Spleen (tissue), 7 donors: ENCODE results near the gene TEAD3.

Source experiments
- POLR2A ChIP-seq, 3 donors: fragments of 450-650 bp; IDR thresholded peaks; one replicate each; pipeline ENCODE4 v1.5.1; 2017; ENCODE audit warnings: antibody characterized with exemption in 3 of 3, mild to moderate bottlenecking in 1 of 3
- POLR2AphosphoS5 ChIP-seq, 3 donors: sonication (generic); formaldehyde crosslinking; IDR thresholded peaks; one replicate each; pipeline ENCODE4 v1.5.1; 2017; ENCODE audit warnings: antibody characterized with exemption in 3 of 3
- TF ChIP-seq, protein P1 (sequence below), 11 experiments: fragments of 200-600 bp in 7 of 11; fragments of 450-650 bp in 4 of 11; sonication (generic) in 4 of 11; IDR thresholded peaks in 8 of 11; conservative IDR thresholded peaks in 3 of 11; 1 replicate in 7 of 11; 2 replicates in 4 of 11; pipeline versions ENCODE4 v1.4.0 to v1.8.0; 2016 to 2021; ENCODE audit warnings: antibody characterized with exemption in 11 of 11, inconsistent platforms in 4 of 11, mild to moderate bottlenecking in 1 of 11
- donor health status: DM: no; HTN: no; CAD: no; lungs with moderate emphysema.
- donor health status: DM: no; HTN: no; CAD: no.
- donor health status: DM: no; HTN: no; CAD: no.

DNA sequence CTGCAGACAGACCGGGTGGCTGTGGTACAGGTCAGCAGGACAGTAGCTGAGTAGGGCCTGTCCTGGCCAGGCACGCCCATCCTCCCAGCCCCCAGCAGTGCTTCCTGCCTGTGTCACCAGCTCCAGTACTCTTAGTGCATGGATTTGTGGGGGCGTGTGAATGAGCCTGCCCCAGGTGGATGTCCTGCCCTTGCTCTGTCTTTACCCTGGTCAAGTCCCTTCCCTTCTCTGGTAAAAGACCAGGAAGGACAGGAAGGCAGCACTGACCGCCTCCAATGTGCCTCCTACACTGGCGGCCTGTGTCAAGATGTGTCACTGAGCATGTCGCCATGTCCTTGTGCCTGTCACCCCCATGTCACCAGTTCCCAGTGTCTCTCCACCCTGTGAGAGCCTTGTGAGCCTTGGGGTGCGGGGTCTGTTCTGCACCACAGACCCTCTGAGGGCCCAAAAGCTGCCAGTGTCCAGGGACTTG lies 11.9 kb downstream of the TEAD3 start:
- TF ChIP-seq, protein P1, sequence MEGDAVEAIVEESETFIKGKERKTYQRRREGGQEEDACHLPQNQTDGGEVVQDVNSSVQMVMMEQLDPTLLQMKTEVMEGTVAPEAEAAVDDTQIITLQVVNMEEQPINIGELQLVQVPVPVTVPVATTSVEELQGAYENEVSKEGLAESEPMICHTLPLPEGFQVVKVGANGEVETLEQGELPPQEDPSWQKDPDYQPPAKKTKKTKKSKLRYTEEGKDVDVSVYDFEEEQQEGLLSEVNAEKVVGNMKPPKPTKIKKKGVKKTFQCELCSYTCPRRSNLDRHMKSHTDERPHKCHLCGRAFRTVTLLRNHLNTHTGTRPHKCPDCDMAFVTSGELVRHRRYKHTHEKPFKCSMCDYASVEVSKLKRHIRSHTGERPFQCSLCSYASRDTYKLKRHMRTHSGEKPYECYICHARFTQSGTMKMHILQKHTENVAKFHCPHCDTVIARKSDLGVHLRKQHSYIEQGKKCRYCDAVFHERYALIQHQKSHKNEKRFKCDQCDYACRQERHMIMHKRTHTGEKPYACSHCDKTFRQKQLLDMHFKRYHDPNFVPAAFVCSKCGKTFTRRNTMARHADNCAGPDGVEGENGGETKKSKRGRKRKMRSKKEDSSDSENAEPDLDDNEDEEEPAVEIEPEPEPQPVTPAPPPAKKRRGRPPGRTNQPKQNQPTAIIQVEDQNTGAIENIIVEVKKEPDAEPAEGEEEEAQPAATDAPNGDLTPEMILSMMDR (IDR thresholded peaks at IDR 0.05 in 8 of 11, conservative IDR thresholded peaks at IDR 0.05 in 3 of 11) = no peak
- no peak for TF ChIP-seq POLR2A (IDR thresholded peaks at IDR 0.05)
- TF ChIP-seq POLR2AphosphoS5 (IDR thresholded peaks at IDR 0.05) = no peak
